Natural killer cell (primary cell): ENCODE measurements around the gene OTUD4. TPM values are rescaled to one million over a fixed set of nuclear protein-coding genes. Genes with fewer than 3 reads are reported as not detected.

ENCODE experiments used
- ATAC-seq, 3 donors: fragments of 150-1000 bp in 2 of 3; fragments of 200-7000 bp in 1 of 3; cut with Tn5 transposase; 1 replicate in 1 of 3; 2 replicates in 2 of 3; pipeline ENCODE4 v1.10.0; 2021; ENCODE audit warnings: mild to moderate bottlenecking in 2 of 3, moderate library complexity in 2 of 3
- DNase-seq, 2 donors: peaks; one replicate each; pipeline versions ENCODE4 v3.0.0 to v3.0.0-alpha.2; 2013 to 2021; ENCODE audit warnings: mixed read lengths in 1 of 2
- H3K27ac ChIP-seq: one replicate; pipeline ENCODE4 v1.5.1; 2013; ENCODE audit warnings: mild to moderate bottlenecking, low read length
- H3K27me3 ChIP-seq: one replicate; pipeline ENCODE4 v1.6.1; 2013; ENCODE audit warnings: low read length; ENCODE audit not compliant: control insufficient read depth, insufficient read depth
- H3K36me3 ChIP-seq: one replicate; pipeline ENCODE4 v1.6.1; 2013; ENCODE audit warnings: low read length; ENCODE audit not compliant: control insufficient read depth, insufficient read depth
- H3K4me1 ChIP-seq: one replicate; pipeline ENCODE4 v1.6.1; 2013; ENCODE audit warnings: low read length; ENCODE audit not compliant: control insufficient read depth, insufficient read depth
- H3K4me3 ChIP-seq: one replicate; pipeline ENCODE4 v1.5.1; 2013; ENCODE audit warnings: low read length
- H3K9me3 ChIP-seq: one replicate; pipeline ENCODE4 v1.6.1; 2013; ENCODE audit warnings: low read length; ENCODE audit not compliant: control insufficient read depth, insufficient read depth
- H3K27ac Mint-ChIP-seq, 2 donors: one replicate each; pipeline ENCODE4 v1.8.0; 2022; ENCODE audit warnings: mild to moderate bottlenecking in 2 of 2, mixed read lengths in 2 of 2, moderate library complexity in 1 of 2
- H3K27me3 Mint-ChIP-seq, 2 donors: one replicate each; pipeline ENCODE4 v1.8.0; 2022; ENCODE audit warnings: low read depth in 2 of 2, mixed read lengths in 2 of 2
- H3K36me3 Mint-ChIP-seq: one replicate; pipeline ENCODE4 v1.8.0; 2022; ENCODE audit warnings: mixed read lengths
- H3K4me1 Mint-ChIP-seq, 2 donors: one replicate each; pipeline ENCODE4 v1.8.0; 2022; ENCODE audit warnings: mixed read lengths in 2 of 2
- H3K4me3 Mint-ChIP-seq: one replicate; pipeline ENCODE4 v1.8.0; 2022; ENCODE audit warnings: mild to moderate bottlenecking, moderate library complexity, mixed read lengths
- H3K9me3 Mint-ChIP-seq, 2 donors: one replicate each; pipeline ENCODE4 v1.8.0; 2022; ENCODE audit warnings: mixed read lengths in 2 of 2
- WGBS: methylation state at CpG from one replicate; pipeline ENCODE4 v1.1.7; 2013; ENCODE audit warnings: missing lambda C conversion rate; ENCODE audit not compliant: insufficient coverage; 5-methylcytosine and 5-hydroxymethylcytosine counted together
- intact Hi-C: fragments of 100-400 bp; cut with micrococcal nuclease; formaldehyde crosslinking; loops from one replicate; pipeline ENCODE4 v1.14.2; 2022
- total RNA-seq, 4 donors: library from RNA; stranded (reverse); fragments of 120-200 nt in 1 of 4; gene quantifications; one replicate each; pipeline versions ENCODE4 v1.2.3 to v1.2.4, GENCODE V29; 2013 to 2022
- TF ChIP-seq, protein P1 (sequence below): fragments of 200-600 bp; IDR thresholded peaks from one replicate; pipeline ENCODE4 v1.8.0; 2022; ENCODE audit warnings: antibody characterized with exemption

OTUD4 gene
- total RNA-seq, 3 donors from 2014 or later (not counting 1 experiment from before 2014, with no cell fraction given): 60.0 to 73.3 (median 71.6) TPM

- 94% methylated on average over 11 of the region's 12 CpGs for WGBS
- no peak overlapping the region for H3K27ac ChIP-seq
- Mint-ChIP-seq H3K27ac (peak overlapping the region in 1 of 2 donors; percentile 27), H3K36me3 (peaks cover 10% of the 10 kb centered on the region), H3K4me3 (no peak overlapping the region), H3K4me1 (peaks cover 10 to 24% of the 10 kb centered on the region in 2 donors), H3K9me3 (no peaks in the 10 kb centered on the region), H3K27me3 (no peaks in the 10 kb centered on the region)
- TF ChIP-seq, protein P1, sequence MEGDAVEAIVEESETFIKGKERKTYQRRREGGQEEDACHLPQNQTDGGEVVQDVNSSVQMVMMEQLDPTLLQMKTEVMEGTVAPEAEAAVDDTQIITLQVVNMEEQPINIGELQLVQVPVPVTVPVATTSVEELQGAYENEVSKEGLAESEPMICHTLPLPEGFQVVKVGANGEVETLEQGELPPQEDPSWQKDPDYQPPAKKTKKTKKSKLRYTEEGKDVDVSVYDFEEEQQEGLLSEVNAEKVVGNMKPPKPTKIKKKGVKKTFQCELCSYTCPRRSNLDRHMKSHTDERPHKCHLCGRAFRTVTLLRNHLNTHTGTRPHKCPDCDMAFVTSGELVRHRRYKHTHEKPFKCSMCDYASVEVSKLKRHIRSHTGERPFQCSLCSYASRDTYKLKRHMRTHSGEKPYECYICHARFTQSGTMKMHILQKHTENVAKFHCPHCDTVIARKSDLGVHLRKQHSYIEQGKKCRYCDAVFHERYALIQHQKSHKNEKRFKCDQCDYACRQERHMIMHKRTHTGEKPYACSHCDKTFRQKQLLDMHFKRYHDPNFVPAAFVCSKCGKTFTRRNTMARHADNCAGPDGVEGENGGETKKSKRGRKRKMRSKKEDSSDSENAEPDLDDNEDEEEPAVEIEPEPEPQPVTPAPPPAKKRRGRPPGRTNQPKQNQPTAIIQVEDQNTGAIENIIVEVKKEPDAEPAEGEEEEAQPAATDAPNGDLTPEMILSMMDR: no peak
- DNase-seq (no peak), ATAC-seq (no peak)
- H3K9me3 ChIP-seq: no peaks in the 10 kb centered on the region
- H3K4me3 ChIP-seq: no peak overlapping the region
- intact Hi-C loops: no loop called here
- H3K36me3 ChIP-seq: peaks cover 30% of the 10 kb centered on the region
- H3K4me1 ChIP-seq: no peaks in the 10 kb centered on the region
- no peaks in the 10 kb centered on the region for H3K27me3 ChIP-seq
These were observed 48.5 kb downstream of the OTUD4 start for GRCh38 chr4:145131848-145132247.

DNA sequence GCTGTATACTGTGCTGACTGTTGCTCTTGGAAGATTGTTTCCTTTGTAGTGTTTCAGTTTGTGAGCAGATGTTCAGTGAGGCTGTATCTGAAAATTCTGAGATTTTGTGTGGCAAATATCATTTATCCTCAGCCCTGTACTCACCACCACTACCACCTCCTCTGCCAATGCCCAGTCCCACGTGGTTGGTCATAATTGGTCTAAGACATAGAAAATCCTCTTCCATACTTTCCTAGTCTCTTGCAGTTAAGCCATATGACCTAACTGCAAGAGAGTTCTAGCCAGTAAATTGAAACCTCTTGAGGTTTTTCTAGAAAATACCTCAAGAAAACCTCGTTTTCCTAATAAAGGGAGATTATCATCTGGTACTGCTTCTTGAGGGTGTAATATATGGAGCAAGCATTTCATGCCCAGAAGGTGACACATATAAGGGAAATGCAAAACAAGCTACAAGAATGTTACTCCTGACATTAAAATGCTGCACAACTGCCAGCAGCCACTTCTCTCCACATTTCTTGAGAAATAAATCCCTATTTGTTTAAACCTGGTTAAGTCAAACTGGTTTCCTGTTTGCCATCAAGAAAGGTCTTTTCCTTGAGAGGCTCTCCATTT is 49.5 kb downstream of the OTUD4 start:
- Mint-ChIP-seq H3K4me3 (no peak overlapping the region), H3K27ac (peak overlapping the region; percentile 27 to 82), H3K27me3 (no peaks in the 10 kb centered on the region), H3K36me3 (peaks cover 10% of the 10 kb centered on the region), H3K9me3 (no peaks in the 10 kb centered on the region), H3K4me1 (peaks cover 16 to 29% of the 10 kb centered on the region in 2 donors)
- Histone ChIP-seq H3K27ac (no peak overlapping the region), H3K36me3 (peaks cover 36% of the 10 kb centered on the region), H3K27me3 (no peaks in the 10 kb centered on the region), H3K4me1 (peaks cover 7% of the 10 kb centered on the region), H3K4me3 (no peak overlapping the region), H3K9me3 (no peaks in the 10 kb centered on the region)
- 68% methylated on average over 2 of the region's 2 CpGs for WGBS
- TF ChIP-seq, protein P1: no peak
- intact Hi-C loops: no loop called here
- DNase-seq (no peak), ATAC-seq (no peak)

- Mint-ChIP-seq H3K9me3 (no peaks in the 10 kb centered on the region), H3K4me1 (peaks cover 15 to 29% of the 10 kb centered on the region in 2 donors), H3K27me3 (no peaks in the 10 kb centered on the region), H3K36me3 (peaks cover 10% of the 10 kb centered on the region), H3K27ac (peak overlapping the region; percentile 27 to 82), H3K4me3 (no peak overlapping the region)
- no peak for DNase-seq
- peaks cover 11% of the 10 kb centered on the region for H3K4me1 ChIP-seq
- no peak overlapping the region for H3K4me3 ChIP-seq
- H3K9me3 ChIP-seq: no peaks in the 10 kb centered on the region
- no peaks in the 10 kb centered on the region for H3K27me3 ChIP-seq
- ATAC-seq: no peak
- H3K27ac ChIP-seq: no peak overlapping the region
- H3K36me3 ChIP-seq: peaks cover 36% of the 10 kb centered on the region
- TF ChIP-seq, protein P1: no peak
- intact Hi-C loops: no loop called here
These were observed 50.3 kb downstream of the OTUD4 start for GRCh38 chr4:145130130-145130529.

GRCh38 chr4:145125396-145125795 is 55.0 kb downstream of the OTUD4 start:
- H3K36me3 ChIP-seq: peaks cover 71% of the 10 kb centered on the region

More at GRCh38 chr4:145125396-145125795, 55.0 kb downstream of the OTUD4 start:
- H3K27ac Mint-ChIP-seq: peak overlapping the region; percentile 76 to 91
- H3K36me3 Mint-ChIP-seq: peaks cover 10% of the 10 kb centered on the region
- TF ChIP-seq, protein P1: no peak
- Histone ChIP-seq H3K27ac (peak overlapping the region; percentile 79), H3K27me3 (no peaks in the 10 kb centered on the region), H3K4me3 (no peak overlapping the region), H3K4me1 (peaks cover 11% of the 10 kb centered on the region), H3K9me3 (no peaks in the 10 kb centered on the region)
- ATAC-seq: no peak
- H3K27me3 Mint-ChIP-seq: no peaks in the 10 kb centered on the region
- H3K9me3 Mint-ChIP-seq: no peaks in the 10 kb centered on the region
- peaks cover 10 to 17% of the 10 kb centered on the region in 2 donors for H3K4me1 Mint-ChIP-seq
- no peak for DNase-seq
- intact Hi-C loops: no loop called here
- H3K4me3 Mint-ChIP-seq: no peak overlapping the region
- 100% methylated on average over 1 of the region's 2 CpGs for WGBS
